ENCODE data around the gene FAM114A1.

The FAM114A1 gene

GRCh38 chr4:38964942-38965775, 97.6 kb downstream of the FAM114A1 start:
- no peak for TF ChIP-seq CTCF (IDR thresholded peaks at IDR 0.05; ENCODE audit: control insufficient read depth, insufficient read depth, low read depth, low read length, missing control alignments)
- DNase-seq (ENCODE audit: low read depth): no peak
- H3K4me3 ChIP-seq (ENCODE audit: control insufficient read depth, low read depth, low read length): no peak overlapping the region

GRCh38 chr4:38965866-38966265, 98.3 kb downstream of the FAM114A1 start:
- no peak overlapping the region for H3K4me3 ChIP-seq (ENCODE audit: control insufficient read depth, low read depth, low read length)
- DNase-seq (ENCODE audit: low read depth): no peak
- no peak for TF ChIP-seq CTCF (IDR thresholded peaks at IDR 0.05; ENCODE audit: control insufficient read depth, insufficient read depth, low read depth, low read length, missing control alignments)

GRCh38 chr4:38967260-38968095, 99.9 kb downstream of the FAM114A1 start:
- TF ChIP-seq CTCF (IDR thresholded peaks at IDR 0.05; ENCODE audit: control insufficient read depth, insufficient read depth, low read depth, low read length, missing control alignments): no peak
- DNase-seq (ENCODE audit: low read depth): peak; percentile 98
- no peak overlapping the region for H3K4me3 ChIP-seq (ENCODE audit: control insufficient read depth, low read depth, low read length)

- no peak for TF ChIP-seq CTCF (IDR thresholded peaks at IDR 0.05; ENCODE audit: control insufficient read depth, insufficient read depth, low read depth, low read length, missing control alignments)
- no peak for DNase-seq (ENCODE audit: low read depth)
- H3K4me3 ChIP-seq (ENCODE audit: control insufficient read depth, low read depth, low read length): no peak overlapping the region
These were observed 101.1 kb downstream of the FAM114A1 start for GRCh38 chr4:38968668-38969067.

GRCh38 chr4:38976308-38976707, 108.7 kb downstream of the FAM114A1 start:
- DNase-seq (ENCODE audit: low read depth): no peak
- TF ChIP-seq CTCF (IDR thresholded peaks at IDR 0.05; ENCODE audit: control insufficient read depth, insufficient read depth, low read depth, low read length, missing control alignments): no peak
- no peak overlapping the region for H3K4me3 ChIP-seq (ENCODE audit: control insufficient read depth, low read depth, low read length)

- no peak for TF ChIP-seq CTCF (IDR thresholded peaks at IDR 0.05; ENCODE audit: control insufficient read depth, insufficient read depth, low read depth, low read length, missing control alignments)
- DNase-seq (ENCODE audit: low read depth): no peak
- no peak overlapping the region for H3K4me3 ChIP-seq (ENCODE audit: control insufficient read depth, low read depth, low read length)
These were observed 111.5 kb downstream of the FAM114A1 start for GRCh38 chr4:38979081-38979480.
